ENCODE data around the gene RFX4.

DNA sequence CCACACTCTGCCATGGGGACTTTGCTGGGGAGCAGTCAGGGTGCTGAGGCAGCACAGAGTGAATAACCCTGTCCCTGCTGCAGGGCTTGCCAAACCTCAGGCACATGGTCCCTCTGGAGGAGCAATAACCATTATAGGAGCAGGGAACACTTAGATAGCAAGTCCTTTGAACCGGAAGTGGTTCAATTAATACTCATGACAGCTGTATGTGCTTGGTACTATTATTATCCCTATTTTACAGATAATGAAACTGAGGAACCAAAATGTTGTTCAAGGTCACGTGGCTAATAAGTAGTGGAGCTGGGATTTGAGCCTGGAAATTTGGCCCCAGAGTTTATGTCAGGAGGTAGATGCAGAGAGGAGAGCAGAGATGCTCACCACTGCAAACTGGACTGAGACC is 49.0 kb downstream of the RFX4 start:
- no peak for TF ChIP-seq CTCF (IDR thresholded peaks at IDR 0.05; ENCODE audit: borderline replicate concordance, extremely low read depth, low read length, poor library complexity, severe bottlenecking)
- no peak for TF ChIP-seq EZH2 (IDR thresholded peaks at IDR 0.05; ENCODE audit: borderline replicate concordance, low read depth, low read length, severe bottlenecking)
